KOPT-K1 (cell line): ENCODE measurements around the gene TAAR1.
"Not testable (repeated sequence)": the region's sequence is repeated elsewhere in the genome, so short reads cannot be mapped to it uniquely, and the experiment has no call there.

Experiments used
- H3K27ac ChIP-seq: fragments of 200-600 bp; sonication (generic); 2 replicates; pipeline ENCODE4 v1.5.1; 2016; ENCODE audit warnings: antibody characterized with exemption, mild to moderate bottlenecking, low read depth, low read length; ENCODE audit not compliant: poor library complexity, severe bottlenecking
- H3K36me3 ChIP-seq: fragments of 200-600 bp; sonication (generic); 2 replicates; pipeline ENCODE4 v1.5.1; 2017; ENCODE audit warnings: antibody characterized with exemption, mild to moderate bottlenecking, low read length, moderate library complexity; ENCODE audit not compliant: insufficient read depth
- H3K9me3 ChIP-seq: fragments of 200-600 bp; sonication (generic); 2 replicates; pipeline ENCODE4 v1.5.1; 2017; ENCODE audit warnings: antibody characterized with exemption, low read length, mild to moderate bottlenecking; ENCODE audit not compliant: insufficient read depth, poor library complexity, severe bottlenecking

TAAR1 gene, protein sequence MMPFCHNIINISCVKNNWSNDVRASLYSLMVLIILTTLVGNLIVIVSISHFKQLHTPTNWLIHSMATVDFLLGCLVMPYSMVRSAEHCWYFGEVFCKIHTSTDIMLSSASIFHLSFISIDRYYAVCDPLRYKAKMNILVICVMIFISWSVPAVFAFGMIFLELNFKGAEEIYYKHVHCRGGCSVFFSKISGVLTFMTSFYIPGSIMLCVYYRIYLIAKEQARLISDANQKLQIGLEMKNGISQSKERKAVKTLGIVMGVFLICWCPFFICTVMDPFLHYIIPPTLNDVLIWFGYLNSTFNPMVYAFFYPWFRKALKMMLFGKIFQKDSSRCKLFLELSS

DNA sequence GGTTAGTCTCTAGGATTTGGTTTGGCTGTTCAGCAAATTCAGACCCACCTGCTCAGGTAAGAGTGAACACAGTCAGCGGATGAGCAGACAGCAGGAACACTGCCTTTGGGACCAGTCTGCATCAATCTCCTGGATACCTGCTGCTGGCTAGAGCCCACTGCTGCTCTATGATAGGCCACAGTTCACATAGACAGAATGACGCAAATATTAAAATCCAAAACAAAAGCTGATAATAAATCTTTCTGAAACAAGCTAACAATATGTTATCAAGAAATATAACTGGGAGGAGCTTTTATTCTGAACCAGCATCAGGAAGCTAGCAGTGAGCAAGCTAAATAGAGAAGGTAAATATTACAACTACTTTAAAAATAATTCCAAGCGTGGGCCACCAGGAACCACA, at the start of gene TAAR1:
TSS of gene TAAR1 (minus strand) at position 101 of the 400 bp plus-strand sequence. CDS start 13,179 bp downstream, outside the sequence.
- H3K36me3 ChIP-seq, result no peaks in the 10 kb centered on the region
- H3K9me3 ChIP-seq, result no peaks in the 10 kb centered on the region
- no peak within 1 kb of the TSS for H3K27ac ChIP-seq

GRCh38 chr6:132708771-132709170, 49.8 kb upstream of the TAAR1 start:
- Histone ChIP-seq H3K9me3 (no peaks in the 10 kb centered on the region), H3K36me3 (no peaks in the 10 kb centered on the region), H3K27ac (no peak overlapping the region)

DNA sequence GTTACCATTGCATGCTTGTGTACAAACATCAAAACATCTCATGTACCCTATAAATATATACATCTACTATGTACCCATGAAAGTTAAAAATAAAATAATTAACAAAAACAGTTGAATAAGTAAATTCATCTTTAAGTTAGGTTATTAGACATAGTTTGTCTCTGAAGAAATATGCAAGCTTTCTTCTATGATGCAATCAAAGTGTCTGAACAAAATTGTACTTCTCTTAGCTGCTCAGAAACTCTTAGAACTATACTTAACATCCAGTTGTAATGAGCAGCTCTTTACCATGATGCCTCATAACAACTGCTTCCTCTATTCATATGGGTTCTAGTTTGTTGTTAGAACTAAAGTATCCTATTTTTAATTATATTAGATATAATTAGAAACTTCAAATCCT, 49.0 kb upstream of the TAAR1 start:
- H3K36me3 ChIP-seq, result no peaks in the 10 kb centered on the region
- H3K27ac ChIP-seq, result no peak overlapping the region

DNA sequence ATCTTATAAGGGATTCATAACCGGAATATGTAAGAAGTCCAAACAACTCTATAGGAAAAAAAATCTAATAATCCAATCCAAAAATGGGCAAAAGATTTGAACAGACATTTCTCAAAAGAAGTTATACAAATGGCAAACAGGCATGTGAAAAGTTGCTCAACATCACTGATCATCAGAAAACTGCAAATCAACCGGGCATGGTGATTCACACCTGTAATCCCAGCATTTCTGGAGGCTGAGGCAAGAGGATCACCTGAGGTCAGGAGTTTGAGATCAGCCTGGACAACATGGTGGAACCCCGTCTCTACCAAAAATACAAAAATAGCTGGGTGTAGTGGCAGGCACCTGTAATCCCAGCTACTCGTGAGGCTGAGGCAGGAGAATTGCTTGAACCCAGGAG, 47.8 kb upstream of the TAAR1 start:
- not testable (repeated sequence) for H3K27ac ChIP-seq, H3K9me3 ChIP-seq, H3K36me3 ChIP-seq

More for the DNA sequence above, 49.0 kb upstream of the TAAR1 start:
- H3K9me3 ChIP-seq, result no peaks in the 10 kb centered on the region

GRCh38 chr6:132703936-132704335, 45.0 kb upstream of the TAAR1 start:
- Histone ChIP-seq H3K27ac (no peak overlapping the region), H3K36me3 (no peaks in the 10 kb centered on the region), H3K9me3 (no peaks in the 10 kb centered on the region)

DNA sequence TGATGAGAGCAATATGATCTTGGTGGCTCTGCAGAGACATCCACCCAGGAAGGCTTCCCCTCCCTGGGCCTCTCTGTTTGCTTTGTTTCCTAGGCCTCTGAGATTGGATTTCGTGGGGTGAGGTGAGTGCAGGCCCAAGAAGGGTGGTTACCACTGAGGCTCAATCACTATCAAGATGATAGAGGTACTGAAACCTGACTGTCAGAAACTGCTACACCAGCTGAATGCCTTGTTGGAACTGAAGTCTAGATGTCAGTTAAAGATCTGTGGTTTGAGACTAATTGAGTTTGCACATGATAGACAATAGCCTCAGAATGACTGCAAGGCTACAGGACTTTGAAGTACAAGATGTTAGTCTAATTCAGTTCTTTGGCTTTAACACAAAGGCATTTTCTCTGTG, 39.6 kb upstream of the TAAR1 start:
- H3K27ac ChIP-seq, result no peak overlapping the region
- H3K9me3 ChIP-seq, result no peaks in the 10 kb centered on the region
- no peaks in the 10 kb centered on the region for H3K36me3 ChIP-seq

GRCh38 chr6:132695773-132696172, 36.8 kb upstream of the TAAR1 start:
- H3K27ac ChIP-seq, result no peak overlapping the region
- no peaks in the 10 kb centered on the region for H3K9me3 ChIP-seq
- H3K36me3 ChIP-seq, result no peaks in the 10 kb centered on the region

DNA sequence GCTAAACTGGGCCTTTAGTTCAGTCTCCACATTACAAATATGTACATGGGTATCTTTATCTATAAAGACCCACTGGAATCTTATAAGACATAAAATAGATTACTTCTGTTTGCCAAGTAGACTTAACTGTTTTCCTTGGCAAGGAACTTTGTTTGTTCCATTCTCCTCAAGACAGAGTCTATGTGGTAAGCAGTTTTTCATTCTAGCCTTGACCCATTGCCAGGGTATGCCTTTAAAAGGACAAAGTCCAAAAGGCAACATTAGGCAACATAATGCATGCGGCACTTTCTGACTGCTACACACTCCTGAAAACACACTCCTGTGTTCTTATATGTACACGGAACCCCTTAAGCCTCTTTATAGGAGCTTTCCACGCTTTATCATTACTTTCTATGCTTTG, 34.5 kb upstream of the TAAR1 start:
- Histone ChIP-seq H3K36me3 (no peaks in the 10 kb centered on the region), H3K9me3 (no peaks in the 10 kb centered on the region), H3K27ac (no peak overlapping the region)

GRCh38 chr6:132690678-132691077, 31.7 kb upstream of the TAAR1 start:
- Histone ChIP-seq H3K27ac (no peak overlapping the region), H3K36me3 (no peaks in the 10 kb centered on the region), H3K9me3 (no peaks in the 10 kb centered on the region)

- Histone ChIP-seq H3K27ac (no peak overlapping the region), H3K9me3 (no peaks in the 10 kb centered on the region), H3K36me3 (no peaks in the 10 kb centered on the region)
These were observed 28.3 kb upstream of the TAAR1 start for GRCh38 chr6:132687306-132687705.

- H3K27ac ChIP-seq, result no peak overlapping the region
These were observed 27.5 kb upstream of the TAAR1 start for GRCh38 chr6:132686531-132686930.

GRCh38 chr6:132685009-132685408, 26.0 kb upstream of the TAAR1 start:
- Histone ChIP-seq H3K36me3 (no peaks in the 10 kb centered on the region), H3K9me3 (no peaks in the 10 kb centered on the region), H3K27ac (no peak overlapping the region)

More at GRCh38 chr6:132686531-132686930, 27.5 kb upstream of the TAAR1 start:
- no peaks in the 10 kb centered on the region for H3K36me3 ChIP-seq
- H3K9me3 ChIP-seq, result no peaks in the 10 kb centered on the region

DNA sequence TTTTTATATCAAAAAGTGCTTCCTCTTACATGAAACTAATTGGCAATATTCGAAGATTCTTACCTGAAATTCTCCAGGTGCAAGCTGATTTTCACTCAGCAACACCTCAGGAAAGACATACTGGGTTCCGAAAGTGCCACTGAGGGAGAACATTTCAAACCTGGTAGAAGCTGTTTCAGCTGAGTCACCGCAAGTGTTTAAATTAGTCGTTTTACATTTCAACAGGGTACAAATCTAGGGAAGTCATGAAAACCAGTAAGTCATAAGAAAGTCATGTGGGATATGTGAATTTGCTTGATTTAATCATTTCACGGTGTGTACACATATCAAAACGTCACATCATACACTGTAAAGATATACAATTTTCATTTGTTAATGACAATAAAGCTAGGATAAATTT, 25.3 kb upstream of the TAAR1 start:
- H3K27ac ChIP-seq, result no peak overlapping the region
- no peaks in the 10 kb centered on the region for H3K9me3 ChIP-seq

DNA sequence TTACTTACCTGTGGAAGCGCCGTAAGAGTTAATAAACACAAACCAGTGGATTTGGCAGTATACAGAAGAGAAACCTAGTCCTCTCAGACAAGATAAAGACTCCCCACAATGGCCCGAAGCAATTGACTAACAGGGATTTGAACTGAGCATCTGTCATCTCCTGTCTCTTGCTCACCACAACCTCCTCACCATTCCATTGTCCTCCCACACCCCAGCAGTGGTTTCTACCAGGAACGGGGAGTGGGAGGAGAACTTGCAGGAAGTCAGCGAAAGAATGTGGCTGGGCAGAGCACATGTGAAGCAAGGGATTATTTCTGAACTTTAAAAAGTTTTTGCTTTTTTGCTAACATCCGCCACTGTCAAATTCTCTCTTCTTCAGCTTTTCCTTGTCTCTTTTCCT, 24.6 kb upstream of the TAAR1 start:
- H3K27ac ChIP-seq, result no peak overlapping the region
- no peaks in the 10 kb centered on the region for H3K36me3 ChIP-seq
- H3K9me3 ChIP-seq, result no peaks in the 10 kb centered on the region

More for the DNA sequence above, 25.3 kb upstream of the TAAR1 start:
- no peaks in the 10 kb centered on the region for H3K36me3 ChIP-seq

DNA sequence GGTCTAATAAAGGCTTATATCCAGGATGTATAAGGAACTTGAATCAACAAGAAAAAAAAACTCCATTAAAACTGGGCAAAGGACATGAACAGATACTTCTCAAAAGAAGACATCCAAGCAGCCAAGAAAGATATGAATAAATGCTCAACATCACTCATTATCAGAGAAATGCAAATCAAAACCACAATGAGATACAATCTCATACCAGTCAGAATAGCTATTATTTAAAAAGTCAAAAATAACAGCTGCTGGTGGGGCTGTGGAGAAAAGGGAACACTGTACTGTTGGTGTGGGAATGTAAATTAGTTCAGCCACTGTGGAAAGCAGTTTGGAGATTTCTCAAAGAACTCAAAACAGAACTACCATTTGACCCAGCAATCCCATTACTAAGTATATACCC, 20.1 kb upstream of the TAAR1 start:
- H3K9me3 ChIP-seq, H3K36me3 ChIP-seq, H3K27ac ChIP-seq: not testable (repeated sequence)

GRCh38 chr6:132675749-132676148, 16.8 kb upstream of the TAAR1 start:
- Histone ChIP-seq H3K36me3 (no peaks in the 10 kb centered on the region), H3K9me3 (no peaks in the 10 kb centered on the region), H3K27ac (no peak overlapping the region)
